Adrenal gland (tissue), 12 donors: ENCODE measurements around the gene RPAIN. TPM values are rescaled to one million over a fixed set of nuclear protein-coding genes. Genes with fewer than 3 reads are reported as not detected.
"Not testable (repeated sequence)": the region's sequence is repeated elsewhere in the genome, so short reads cannot be mapped to it uniquely, and the experiment has no call there.

Experiments used
- DNase-seq, 7 donors: peaks; one replicate each; pipeline ENCODE4 v3.0.0-alpha.2; 2019 to 2020
- H3K27ac ChIP-seq, 5 donors: fragments of 200-600 bp; sonication (generic) in 4 of 5; 1 replicate in 3 of 5; 2 replicates in 2 of 5; pipeline versions ENCODE4 v1.5.1 to v1.8.0; 2016 to 2020; ENCODE audit warnings: mild to moderate bottlenecking in 1 of 5
- H3K27me3 ChIP-seq: fragments of 200-600 bp; 2 replicates; pipeline ENCODE4 v1.8.0; 2021
- H3K36me3 ChIP-seq, 2 donors: fragments of 200-600 bp; replicated peaks in 1 of 2; 1 replicate in 1 of 2; 2 replicates in 1 of 2; pipeline versions ENCODE4 v1.5.1 to v1.8.0; 2018 to 2022
- H3K4me1 ChIP-seq, 2 donors: fragments of 200-600 bp; replicated peaks in 1 of 2; 1 replicate in 1 of 2; 2 replicates in 1 of 2; pipeline versions ENCODE4 v1.5.1 to v1.8.0; 2018 to 2021
- H3K4me3 ChIP-seq, 4 donors: fragments of 200-600 bp; sonication (generic) in 3 of 4; one replicate each; pipeline ENCODE4 v1.5.1; 2016 to 2018
- H3K9me3 ChIP-seq, 3 donors: fragments of 200-600 bp; sonication (generic) in 1 of 3; replicated peaks in 1 of 3; 1 replicate in 2 of 3; 2 replicates in 1 of 3; pipeline versions ENCODE4 v1.5.1 to v1.8.0; 2016 to 2021
- CTCF ChIP-seq, 6 experiments: fragments of 450-650 bp in 4 of 6; fragments of 200-600 bp in 2 of 6; sonication (generic) in 1 of 6; IDR thresholded peaks; 1 replicate in 5 of 6; 2 replicates in 1 of 6; pipeline versions ENCODE4 v1.5.1 to v1.8.0; 2016 to 2021; ENCODE audit warnings: antibody characterized with exemption in 6 of 6, mild to moderate bottlenecking in 2 of 6, moderate library complexity in 1 of 6
- POLR2A ChIP-seq, 2 donors: fragments of 450-650 bp; IDR thresholded peaks; one replicate each; pipeline ENCODE4 v1.6.1; 2017; ENCODE audit warnings: antibody characterized with exemption in 2 of 2, mild to moderate bottlenecking in 2 of 2, moderate library complexity in 1 of 2
- WGBS, 4 donors: extraction: QIAGEN DNeasy Blood & Tissue Kit in 2 of 4; methylation state at CpG; one replicate each; pipeline versions ENCODE4 v1.1.5 to v1.1.7; 2013 to 2017; 5-methylcytosine and 5-hydroxymethylcytosine counted together
- intact Hi-C, 2 donors: fragments of 100-400 bp; cut with DNase I; formaldehyde crosslinking; loops; one replicate each; pipeline versions ENCODE4 v1.14.1 to v1.15.0; 2022 to 2023
- polyA plus RNA-seq, 3 donors: library from polyadenylated mRNA; stranded (reverse); fragments of 200-250 nt in 2 of 3; fragments of 350-450 nt in 1 of 3; fragmentation: Illumina TruSeq in 1 of 3; extraction: RNeasy Lipid Tissue Mini Kit (QIAGEN cat#74804) in 1 of 3; gene quantifications; one replicate each; pipeline ENCODE4 v1.2.3, GENCODE V29; 2013 to 2014
- total RNA-seq, 9 donors: library from RNA; depleted of rRNA in 4 of 9; stranded (reverse); fragments of >200 nt in 4 of 9; fragments of 120-200 nt in 1 of 9; fragmentation: NEBNext Ultra II Directional in 1 of 9; extraction: Animal tissue kit (Norgen Biotek cat#: 25700) in 1 of 9; gene quantifications; one replicate each; pipeline versions ENCODE4 v1.1.0 to v1.2.4, GENCODE V29; 2013 to 2023
- donor health status: healthy with polysubstance abuse.
- donor health status: Bipolar disorder and iron deficiency.
- donor health status: DM: yes; HTN: yes; CAD: no.
- donor health status: DM: no; HTN: no; CAD: no.
- donor health status: DM: no; HTN: no; CAD: no.
- donor health status: DM: yes; HTN: yes; CAD: no.

The RPAIN gene
- total and polyA plus RNA-seq, 12 donors: 26.1 to 73.6 (median 33.1) TPM

GRCh38 chr17:5425826-5426225, 5.8 kb downstream of the RPAIN start:
- intact Hi-C loops: no loop called here
- peaks cover 0 to 95% of the 10 kb centered on the region in 2 donors for H3K36me3 ChIP-seq
- WGBS, 4 donors: 72 to 86% (median 75%) methylated on average over 3 of the region's 3 CpGs
- no peaks in the 10 kb centered on the region for H3K9me3 ChIP-seq
- H3K4me1 ChIP-seq: peaks cover 4 to 7% of the 10 kb centered on the region in 2 donors
- H3K27me3 ChIP-seq: no peaks in the 10 kb centered on the region
- no peak overlapping the region for H3K4me3 ChIP-seq
- no peak overlapping the region for H3K27ac ChIP-seq
- TF ChIP-seq POLR2A (IDR thresholded peaks at IDR 0.05): no peak
- no peak for TF ChIP-seq CTCF (IDR thresholded peaks at IDR 0.05)
- no peak for DNase-seq

- intact Hi-C loops: no loop called here
- no peak overlapping the region for H3K27ac ChIP-seq
- 76 to 85% (median 79%) methylated on average over 3 of the region's 3 CpGs for WGBS, 4 donors
- no peak overlapping the region for H3K4me3 ChIP-seq
- no peaks in the 10 kb centered on the region for H3K4me1 ChIP-seq
- DNase-seq: no peak
- TF ChIP-seq CTCF (IDR thresholded peaks at IDR 0.05): no peak
- TF ChIP-seq POLR2A (IDR thresholded peaks at IDR 0.05): no peak
- peaks cover 0 to 99% of the 10 kb centered on the region in 2 donors for H3K36me3 ChIP-seq
- H3K9me3 ChIP-seq: no peaks in the 10 kb centered on the region
- no peaks in the 10 kb centered on the region for H3K27me3 ChIP-seq
These were observed 9.4 kb downstream of the RPAIN start for GRCh38 chr17:5429191-5429887.

GRCh38 chr17:5430413-5430999, 10.5 kb downstream of the RPAIN start:
- WGBS, 4 donors: 92 to 97% (median 95%) methylated on average over 3 of the region's 3 CpGs
- H3K36me3 ChIP-seq: peaks cover 0 to 99% of the 10 kb centered on the region in 2 donors
- no peaks in the 10 kb centered on the region for H3K9me3 ChIP-seq
- no peak overlapping the region for H3K27ac ChIP-seq
- no peak for DNase-seq
- no peak overlapping the region for H3K4me3 ChIP-seq
- intact Hi-C loops: loop anchor here in 1 of 2 donors (10.0 kb wide), 1 partner anchor 176 kb away; no protein-coding TSS in a partner anchor
- H3K4me1 ChIP-seq: no peaks in the 10 kb centered on the region
- H3K27me3 ChIP-seq: no peaks in the 10 kb centered on the region
- TF ChIP-seq POLR2A (IDR thresholded peaks at IDR 0.05) (no peak), CTCF (IDR thresholded peaks at IDR 0.05) (no peak)

GRCh38 chr17:5431234-5431633, 11.3 kb downstream of the RPAIN start:
- peaks cover 0 to 93% of the 10 kb centered on the region in 2 donors for H3K36me3 ChIP-seq
- H3K9me3 ChIP-seq, H3K4me3 ChIP-seq, DNase-seq, H3K27ac ChIP-seq, H3K4me1 ChIP-seq, H3K27me3 ChIP-seq: not testable (repeated sequence)
- WGBS, 4 donors: 79 to 88% (median 81%) methylated on average over 5 of the region's 5 CpGs
- intact Hi-C loops: loop anchor here in 1 of 2 donors (10.0 kb wide), 1 partner anchor 176 kb away; no protein-coding TSS in a partner anchor
